ENCODE measurements around the gene SLC16A5.
A peak's percentile ranks its signal among the peaks of the same experiment; 100 is the strongest.

SLC16A5 gene

DNA sequence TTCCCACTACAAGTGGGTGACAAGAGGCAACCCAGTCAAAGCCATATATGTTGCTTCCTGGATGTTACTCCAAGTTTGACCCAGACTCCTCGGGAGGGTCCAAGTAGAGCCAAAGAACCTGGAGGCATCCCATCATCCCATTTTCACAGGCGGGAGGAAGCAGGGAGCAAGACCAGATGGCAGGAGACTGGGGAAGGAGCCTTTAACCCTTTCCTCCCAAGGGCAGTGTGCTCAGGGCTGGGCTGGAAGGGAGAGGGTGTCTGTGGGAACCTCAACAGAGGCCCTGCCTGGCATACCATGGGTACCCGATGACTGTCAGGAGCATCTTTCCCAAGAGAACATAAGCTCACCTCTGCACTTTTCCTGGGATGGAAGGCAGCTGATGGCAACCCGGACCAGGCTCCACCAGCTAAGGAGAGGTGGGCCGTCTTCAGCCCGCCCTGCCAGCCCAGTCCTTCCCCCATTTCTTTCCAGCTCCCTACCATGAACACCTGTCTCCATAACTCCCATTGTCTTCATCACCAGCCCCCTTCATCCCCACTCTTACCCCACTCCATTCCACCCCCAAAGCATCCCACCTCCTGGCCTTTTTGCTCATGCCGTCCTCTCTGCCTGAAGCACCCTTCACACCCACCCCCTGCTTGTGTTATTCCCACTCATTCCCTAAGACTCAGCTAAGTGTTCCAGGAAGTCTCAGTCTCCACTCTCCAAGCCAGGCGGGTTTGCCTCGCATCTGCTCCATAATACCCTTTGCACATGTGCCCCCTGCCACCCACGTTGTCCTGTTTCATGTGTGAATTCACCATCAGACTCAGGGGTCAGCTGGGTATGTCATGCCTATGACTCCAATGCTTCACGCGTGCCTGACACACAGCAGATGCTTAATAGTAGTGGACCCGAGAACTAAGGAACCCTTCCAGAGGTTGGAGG is 5.9 kb upstream of the SLC16A5 start:
- H3K4me3 ChIP-seq (ENCODE audit: low read length) = no peak overlapping the region
- no peak for DNase-seq (ENCODE audit: low read depth)
- TF ChIP-seq, protein P1, sequence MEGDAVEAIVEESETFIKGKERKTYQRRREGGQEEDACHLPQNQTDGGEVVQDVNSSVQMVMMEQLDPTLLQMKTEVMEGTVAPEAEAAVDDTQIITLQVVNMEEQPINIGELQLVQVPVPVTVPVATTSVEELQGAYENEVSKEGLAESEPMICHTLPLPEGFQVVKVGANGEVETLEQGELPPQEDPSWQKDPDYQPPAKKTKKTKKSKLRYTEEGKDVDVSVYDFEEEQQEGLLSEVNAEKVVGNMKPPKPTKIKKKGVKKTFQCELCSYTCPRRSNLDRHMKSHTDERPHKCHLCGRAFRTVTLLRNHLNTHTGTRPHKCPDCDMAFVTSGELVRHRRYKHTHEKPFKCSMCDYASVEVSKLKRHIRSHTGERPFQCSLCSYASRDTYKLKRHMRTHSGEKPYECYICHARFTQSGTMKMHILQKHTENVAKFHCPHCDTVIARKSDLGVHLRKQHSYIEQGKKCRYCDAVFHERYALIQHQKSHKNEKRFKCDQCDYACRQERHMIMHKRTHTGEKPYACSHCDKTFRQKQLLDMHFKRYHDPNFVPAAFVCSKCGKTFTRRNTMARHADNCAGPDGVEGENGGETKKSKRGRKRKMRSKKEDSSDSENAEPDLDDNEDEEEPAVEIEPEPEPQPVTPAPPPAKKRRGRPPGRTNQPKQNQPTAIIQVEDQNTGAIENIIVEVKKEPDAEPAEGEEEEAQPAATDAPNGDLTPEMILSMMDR (conservative IDR thresholded peaks at IDR 0.05; ENCODE audit: low read length) = no peak

DNA sequence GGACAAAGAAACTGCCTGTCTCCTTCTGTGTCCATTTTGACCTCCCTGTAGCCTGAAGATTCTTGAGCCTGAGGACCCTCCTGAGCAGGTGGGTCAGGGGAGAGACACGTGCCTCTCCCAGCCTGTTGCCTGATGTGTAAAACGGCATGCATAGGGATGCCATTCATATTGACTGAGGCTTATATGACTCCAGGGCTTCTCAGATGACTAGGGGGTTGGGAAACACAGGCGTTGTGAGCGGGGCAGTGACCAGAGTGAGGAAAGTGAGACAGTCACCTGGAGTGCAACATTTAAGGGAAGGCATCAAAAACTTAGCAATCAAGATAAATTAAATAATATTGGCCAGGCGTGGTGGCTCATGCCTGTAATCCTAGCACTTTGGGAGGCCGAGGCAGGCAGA is 5.1 kb upstream of the SLC16A5 start:
- no peak for DNase-seq (ENCODE audit: low read depth)
- TF ChIP-seq, protein P1 (conservative IDR thresholded peaks at IDR 0.05; ENCODE audit: low read length) = no peak
- no peak overlapping the region for H3K4me3 ChIP-seq (ENCODE audit: low read length)

DNA sequence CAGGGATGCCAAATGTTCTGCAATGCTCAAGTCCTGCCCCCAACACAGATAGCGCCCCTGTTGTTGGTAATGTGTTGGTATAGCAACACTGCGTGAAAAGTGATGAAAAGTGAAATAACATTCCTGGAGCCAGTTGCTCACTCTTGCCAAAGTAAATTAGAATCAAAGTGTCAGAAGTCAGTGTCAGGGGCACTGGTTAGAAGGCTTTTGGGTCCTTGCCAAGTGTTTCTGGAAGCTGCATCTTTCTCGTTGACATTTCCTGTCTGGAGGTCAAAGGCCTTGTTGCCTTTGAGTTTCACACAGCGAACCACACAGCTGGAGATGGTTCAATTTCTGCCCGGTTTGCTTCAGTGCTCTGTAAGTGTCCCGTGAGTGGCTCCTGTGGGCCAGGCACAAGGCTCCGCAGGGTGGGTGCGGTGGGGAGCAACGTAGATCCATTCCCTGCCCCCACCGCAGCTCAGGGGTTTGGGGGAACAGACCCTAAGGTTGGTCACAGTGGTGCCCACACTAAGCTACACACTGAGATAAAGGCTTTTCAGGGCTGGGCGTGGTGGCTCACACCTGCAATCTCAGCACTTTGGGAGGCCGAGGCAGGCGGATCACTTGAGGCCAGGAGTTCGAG is 3.6 kb upstream of the SLC16A5 start:
- H3K4me3 ChIP-seq (ENCODE audit: low read length) = no peak overlapping the region
- TF ChIP-seq, protein P1 (conservative IDR thresholded peaks at IDR 0.05; ENCODE audit: low read length) = no peak
- DNase-seq (ENCODE audit: low read depth) = no peak

DNA sequence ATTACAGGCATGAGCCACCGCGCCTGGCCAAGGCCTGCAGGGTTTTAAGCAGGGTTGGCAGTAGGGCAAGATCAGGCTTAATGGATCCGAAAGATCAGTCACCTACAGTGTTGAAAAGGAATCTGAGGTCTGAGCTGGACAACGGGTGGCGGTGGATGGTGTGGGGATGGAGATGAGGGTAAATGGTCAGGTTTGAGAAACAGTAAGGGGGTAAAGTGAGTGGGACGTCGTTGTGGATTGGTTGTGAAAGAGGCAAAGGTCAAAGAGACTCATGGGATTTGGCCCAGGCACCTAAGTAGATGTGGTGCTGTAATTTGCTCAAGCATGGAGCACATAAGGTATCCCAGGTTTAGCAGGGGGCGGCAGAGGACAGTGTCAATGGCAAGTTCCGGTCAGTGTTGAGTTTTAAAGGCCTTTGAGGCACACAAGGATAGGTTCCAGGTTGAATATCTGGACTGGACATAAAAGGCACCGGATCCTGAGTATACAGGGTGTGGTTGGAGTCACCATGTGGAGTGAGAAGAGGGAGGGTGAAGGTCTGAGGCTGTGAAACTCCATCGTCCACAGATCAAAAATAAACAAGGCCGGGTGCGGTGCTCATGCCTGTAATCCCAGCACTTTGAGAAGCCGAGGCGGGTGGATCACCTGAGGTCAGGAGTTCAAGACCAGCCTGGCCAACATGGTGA is 1.1 kb upstream of the SLC16A5 start:
- H3K4me3 ChIP-seq (ENCODE audit: low read length) = no peak overlapping the region
- TF ChIP-seq, protein P1 (conservative IDR thresholded peaks at IDR 0.05; ENCODE audit: low read length) = no peak
- no peak for DNase-seq (ENCODE audit: low read depth)

DNA sequence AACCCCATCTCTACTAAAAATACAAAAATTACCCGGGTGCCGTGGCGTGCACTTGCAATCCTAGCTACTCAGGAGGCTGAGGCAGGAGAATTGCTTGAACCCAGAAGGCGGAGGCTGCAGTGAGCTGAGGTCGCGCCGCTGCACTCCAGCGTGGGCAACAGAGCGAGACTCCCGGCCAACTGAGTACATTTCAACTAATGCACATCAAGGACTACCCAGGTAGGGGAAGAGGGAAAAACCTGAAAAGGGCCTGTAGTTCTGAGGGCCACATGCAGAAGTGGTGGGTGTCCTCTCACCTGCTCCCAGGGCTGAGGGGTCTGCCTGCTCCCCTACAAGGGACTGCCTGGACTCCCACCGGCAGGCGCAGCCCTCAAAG is 584 bp upstream of the SLC16A5 start:
- peak overlapping the region; percentile 72 for H3K4me3 ChIP-seq (ENCODE audit: low read length)
- DNase-seq (ENCODE audit: low read depth) = no peak
- TF ChIP-seq, protein P1 (conservative IDR thresholded peaks at IDR 0.05; ENCODE audit: low read length) = no peak

DNA sequence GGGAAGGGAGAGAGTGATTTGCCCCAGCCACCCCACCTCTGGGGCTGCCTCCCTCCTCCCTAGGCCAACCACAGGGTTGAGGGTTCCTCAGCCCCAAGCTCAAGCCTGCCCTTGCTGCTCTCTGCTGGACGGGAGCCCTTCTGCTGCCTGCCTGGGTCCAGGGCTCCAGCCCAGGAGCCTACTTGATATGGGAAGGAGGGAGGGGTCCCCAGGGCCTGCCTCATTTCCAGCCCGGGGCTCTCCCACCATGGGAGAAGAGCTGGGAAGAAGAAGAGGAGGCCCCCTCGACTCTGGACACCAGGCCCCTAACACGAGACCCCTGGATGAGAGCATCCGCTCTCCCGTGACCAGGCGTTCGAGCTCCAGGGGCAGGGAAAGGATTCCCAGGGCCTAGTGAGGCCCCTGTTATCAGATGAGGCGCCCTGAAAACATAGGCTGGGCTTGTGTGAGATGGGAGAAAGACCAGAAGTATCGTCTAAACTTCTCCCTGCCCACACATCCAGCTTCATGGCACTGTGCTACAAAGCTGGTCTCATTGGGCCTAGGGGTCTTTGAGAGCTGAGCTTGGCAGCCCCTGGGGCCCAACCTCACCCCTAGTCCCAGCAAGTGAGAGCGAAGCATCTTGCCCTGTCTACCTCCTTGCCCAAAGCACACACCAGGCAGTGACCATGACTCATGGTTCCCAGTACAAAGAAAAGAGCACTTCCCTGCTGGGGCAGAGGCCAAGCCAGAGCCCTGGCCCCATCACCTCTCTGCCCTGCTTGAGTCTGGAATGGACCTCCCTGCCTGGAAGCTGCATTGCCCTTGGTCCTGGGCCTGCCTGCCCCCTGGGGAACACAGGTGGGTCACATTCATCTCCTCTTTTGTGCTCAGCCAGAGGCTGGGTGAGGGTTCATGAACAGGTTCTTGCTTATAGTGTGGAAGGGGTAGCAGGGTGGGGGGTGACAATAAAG is 987 bp downstream of the SLC16A5 start:
- peak overlapping the region; percentile 72 for H3K4me3 ChIP-seq (ENCODE audit: low read length)
- peak; percentile 44 for DNase-seq (ENCODE audit: low read depth)
- TF ChIP-seq, protein P1 (conservative IDR thresholded peaks at IDR 0.05; ENCODE audit: low read length) = peak; percentile 18
